ENCODE results near the gene VPS33B. TPM values are rescaled to one million over a fixed set of nuclear protein-coding genes. Genes with fewer than 3 reads are reported as not detected.

The VPS33B gene
- total RNA-seq, 1 experiment from 2014 or later: 7.3 TPM

DNA sequence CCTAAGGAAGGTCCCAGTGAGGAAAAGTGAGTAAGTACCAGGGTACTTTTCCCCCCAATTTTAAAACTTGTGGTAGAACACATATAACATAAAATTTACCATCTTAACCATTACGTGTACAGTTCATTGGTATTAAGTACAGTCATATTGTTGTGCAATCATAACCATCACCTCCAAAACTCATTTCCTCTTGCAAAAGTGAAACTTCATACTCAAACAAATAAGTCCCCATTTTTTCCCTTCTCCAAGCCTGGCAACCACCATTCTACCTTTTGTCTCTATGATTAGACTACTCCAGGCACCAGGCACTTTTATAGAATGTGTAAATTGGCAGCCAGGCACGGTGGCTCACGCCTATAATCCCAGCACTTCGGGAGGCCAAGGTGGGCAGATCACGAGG, 40.3 kb downstream of the VPS33B start:
- DNase-seq (ENCODE audit: low read depth): no peak

DNA sequence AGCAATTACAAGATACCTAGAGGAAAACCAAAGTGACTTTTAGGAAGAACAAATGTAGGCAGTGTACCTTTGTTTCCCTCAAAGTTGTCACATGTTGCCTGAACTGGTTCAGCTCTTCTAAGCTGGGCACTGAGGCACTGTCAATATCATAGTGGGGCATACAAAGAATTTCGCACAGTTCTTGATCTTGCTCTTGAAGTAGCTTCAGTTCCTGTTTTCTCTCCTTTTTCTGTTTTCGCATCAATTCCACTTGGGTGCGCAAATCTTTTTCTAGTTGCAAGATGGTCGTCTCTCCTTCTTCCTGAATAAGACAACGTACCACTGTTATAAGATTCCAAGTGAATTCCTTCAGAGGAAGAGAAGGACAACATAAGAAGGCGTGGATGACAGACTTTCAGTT, 40.7 kb downstream of the VPS33B start:
- DNase-seq (ENCODE audit: low read depth): no peak

DNA sequence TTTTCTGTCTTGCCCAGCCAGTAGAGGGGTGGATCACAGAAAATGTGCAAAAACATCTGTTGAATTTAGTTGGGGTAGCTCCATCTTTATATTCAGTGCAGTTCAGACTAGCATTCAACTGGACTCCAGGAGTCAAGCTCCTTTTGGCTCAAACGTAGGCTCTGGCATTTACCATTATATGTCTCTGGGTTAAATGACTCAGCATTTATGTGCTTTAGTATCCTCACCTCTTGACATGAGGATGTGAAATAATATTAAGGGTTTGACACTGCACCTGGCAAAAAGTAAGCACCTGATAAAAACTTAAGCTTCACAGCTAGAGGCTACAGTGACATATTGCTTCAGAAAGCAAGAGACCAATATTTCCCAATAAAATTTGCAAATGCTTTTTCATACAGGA, 42.8 kb downstream of the VPS33B start:
- DNase-seq (ENCODE audit: low read depth): no peak

DNA sequence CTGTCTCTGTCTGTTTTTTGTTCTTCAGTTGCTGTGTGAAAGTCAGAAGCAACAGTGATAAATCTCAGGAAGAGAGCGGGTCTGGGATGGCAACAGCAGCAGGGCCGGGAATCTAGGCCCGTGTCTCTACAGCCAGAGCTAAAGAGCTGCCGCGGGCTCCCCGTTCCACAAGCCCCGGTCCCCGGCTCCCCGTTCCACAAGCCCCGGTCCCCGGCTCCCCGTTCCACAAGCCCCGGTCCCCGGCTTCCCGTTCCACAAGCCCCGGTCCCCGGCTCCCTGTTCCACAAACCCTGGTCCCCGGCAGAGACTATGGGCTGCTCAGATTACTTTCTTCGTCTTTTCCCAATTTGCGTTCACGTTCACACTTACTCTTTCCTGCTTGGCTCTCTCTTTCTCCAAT, 48.2 kb downstream of the VPS33B start:
- DNase-seq (ENCODE audit: low read depth): no peak

DNA sequence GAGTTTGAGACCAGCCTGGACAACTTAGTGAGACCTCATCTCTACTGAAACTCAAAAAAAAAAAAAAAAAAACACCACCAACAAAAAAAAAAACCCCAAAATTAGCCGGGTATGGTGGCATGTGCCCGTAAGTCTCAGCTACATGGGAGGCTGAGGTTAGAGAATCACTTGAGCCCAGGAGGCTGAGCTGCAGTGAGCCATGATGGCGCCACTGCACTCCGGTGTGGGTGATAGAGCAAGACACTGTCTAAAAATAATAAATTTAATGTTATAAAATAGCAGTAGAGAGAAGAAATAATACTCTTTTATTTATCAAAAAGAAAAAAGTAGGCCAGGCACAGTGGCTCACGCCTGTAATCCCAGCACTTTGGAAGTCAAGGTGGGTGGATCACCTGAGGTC, 50.3 kb downstream of the VPS33B start:
- no peak for DNase-seq (ENCODE audit: low read depth)

DNA sequence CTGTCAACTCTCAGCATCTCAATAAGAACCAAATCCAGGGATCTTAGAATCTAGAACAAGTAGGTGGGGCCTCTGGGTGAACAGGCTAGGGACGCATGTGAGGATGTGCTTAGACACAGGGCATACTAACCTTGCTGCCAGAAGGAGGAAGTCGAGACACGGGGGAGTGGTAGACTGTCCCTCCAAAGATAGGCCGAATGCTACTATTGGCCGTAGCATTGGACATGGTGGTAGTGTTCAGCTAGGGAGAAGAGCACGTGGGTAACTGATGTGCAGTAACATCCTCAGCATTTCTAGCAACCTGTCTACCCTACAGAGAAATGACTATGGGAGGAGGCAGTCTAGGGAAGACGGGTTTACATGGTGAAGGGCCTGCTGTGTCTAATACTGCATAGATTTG, 52.1 kb downstream of the VPS33B start:
- DNase-seq (ENCODE audit: low read depth): no peak

DNA sequence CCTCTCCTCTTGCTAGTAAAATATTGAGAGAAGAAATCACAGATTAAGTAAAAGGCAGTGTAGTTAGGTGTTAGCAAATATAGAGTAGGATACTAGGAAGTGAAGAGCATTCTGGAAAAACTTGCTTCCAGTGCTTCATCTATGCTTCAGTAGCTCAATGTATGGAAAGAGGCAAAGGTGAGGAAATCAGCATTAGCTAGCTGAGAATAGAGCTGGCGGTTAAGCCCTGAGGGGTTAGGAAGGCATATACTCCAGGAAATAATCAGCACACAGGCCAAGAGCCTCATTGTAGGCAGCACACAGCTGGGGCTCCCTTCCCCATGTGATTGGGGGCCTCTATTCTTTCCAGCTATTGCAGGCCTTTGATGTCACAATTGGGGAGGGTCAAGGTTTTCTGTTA, 54.0 kb downstream of the VPS33B start:
- DNase-seq (ENCODE audit: low read depth): no peak

DNA sequence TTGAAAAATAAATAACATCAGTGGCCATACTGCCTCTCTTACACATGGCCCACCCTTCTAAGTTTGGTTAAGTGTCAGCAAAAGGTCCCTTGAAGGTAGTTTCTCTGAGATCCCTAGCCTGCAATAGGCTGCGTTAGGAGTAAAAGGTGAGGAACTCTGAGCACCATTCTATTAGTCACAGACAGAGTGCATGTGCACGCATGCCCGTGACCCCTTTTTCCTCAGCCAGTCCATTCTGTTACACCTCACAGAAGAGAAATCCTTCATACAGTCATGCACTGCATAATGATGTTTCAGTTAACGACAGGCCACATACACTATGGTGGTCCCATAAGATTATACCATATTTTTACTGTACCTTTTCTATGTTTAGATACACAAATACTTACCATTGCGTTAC, 55.2 kb downstream of the VPS33B start:
- no peak for DNase-seq (ENCODE audit: low read depth)

DNA sequence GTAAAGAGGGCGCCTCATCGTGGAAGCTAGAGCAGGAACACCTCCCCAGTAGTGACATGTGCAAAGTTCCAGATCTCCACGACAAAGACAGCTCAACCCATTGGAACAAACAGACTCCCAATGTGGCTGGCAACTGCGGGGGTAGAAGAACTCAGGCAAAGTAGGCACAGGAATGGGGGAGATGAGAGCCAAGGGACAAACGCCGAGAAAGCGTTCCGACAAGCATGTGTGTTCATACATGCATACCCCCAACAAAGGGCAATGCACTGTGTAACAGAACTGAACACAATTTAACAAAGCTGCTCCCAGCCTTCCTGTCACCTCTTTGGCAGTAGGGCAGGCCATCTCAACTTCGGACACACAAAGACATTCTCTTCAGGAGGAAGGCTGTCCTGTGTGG, 56.1 kb downstream of the VPS33B start:
- no peak for DNase-seq (ENCODE audit: low read depth)

DNA sequence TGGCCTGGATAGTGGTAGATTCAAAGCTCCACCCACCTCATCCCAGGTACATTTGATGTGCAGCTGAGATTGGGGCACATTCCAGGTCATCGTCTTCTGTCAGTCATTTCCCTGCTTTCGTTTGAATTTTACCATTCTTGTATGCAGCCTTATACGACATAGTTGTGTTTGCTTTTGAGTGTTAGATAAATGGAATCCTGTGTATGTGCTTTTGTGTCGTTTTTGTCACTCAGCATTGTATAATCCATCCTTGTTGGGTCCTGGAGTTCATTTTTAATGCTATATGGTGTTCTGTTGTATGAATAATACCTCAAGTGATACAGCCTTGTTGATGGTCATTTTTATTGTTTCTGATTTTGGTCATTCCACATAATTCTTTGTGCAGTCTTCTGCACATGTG, 60.4 kb downstream of the VPS33B start:
- DNase-seq (ENCODE audit: low read depth): no peak

DNA sequence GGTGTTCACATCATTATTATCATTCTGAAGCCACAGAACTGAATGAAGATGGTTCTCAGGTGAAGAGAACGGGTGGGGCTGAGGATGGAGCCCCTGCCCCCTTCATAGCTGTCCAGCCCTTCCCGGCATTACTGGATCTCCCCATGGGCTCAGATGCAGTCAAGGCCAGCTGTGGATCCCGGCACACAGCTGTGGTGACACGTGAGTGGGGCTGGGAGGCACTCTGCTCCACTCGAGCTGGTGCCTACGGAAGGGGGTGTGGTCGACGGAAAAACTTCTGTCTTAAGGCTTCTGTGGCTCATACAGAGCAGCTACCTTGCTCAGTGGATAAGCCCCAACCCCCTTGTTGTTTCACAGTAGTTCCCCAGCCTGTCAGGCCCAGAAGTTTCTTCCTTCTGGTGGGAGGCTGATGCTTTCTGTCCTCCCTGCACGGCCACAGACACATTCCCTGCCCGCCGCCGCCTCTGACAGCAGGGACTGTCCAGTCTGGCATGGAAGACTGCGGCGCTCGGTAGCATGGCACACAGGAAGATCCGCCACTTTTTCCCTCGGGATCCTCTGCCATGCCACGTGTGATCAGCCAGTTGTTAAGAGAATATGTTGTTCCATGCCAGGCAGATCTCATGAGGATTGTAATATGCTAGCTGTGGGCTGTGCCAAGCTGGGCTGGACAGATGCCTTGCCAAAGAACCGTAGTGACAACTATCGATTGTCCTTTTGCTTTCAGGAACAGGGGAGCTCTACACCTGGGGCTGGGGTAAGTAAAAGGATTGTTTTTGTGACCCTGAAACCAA, 61.9 kb downstream of the VPS33B start:
- no peak for DNase-seq (ENCODE audit: low read depth)

DNA sequence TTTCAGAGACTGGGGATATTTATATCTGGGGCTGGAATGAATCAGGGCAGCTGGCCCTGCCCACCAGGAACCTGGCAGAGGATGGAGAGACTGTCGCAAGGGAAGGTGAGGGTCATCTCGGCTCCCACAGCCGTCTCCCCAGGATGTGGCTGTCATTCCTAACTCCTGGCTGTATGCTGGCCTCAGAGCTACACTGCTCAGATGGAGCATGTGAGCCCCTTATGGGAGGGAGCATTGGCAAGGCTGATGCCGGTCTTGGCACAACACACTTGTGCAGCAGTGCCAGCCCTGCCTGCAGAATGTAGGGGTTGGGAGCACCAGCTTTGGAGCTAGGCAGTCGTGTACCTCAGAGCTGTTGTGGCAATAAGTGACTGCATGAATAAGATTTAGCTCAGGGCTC, 62.5 kb downstream of the VPS33B start:
- peak; percentile 33 for DNase-seq (ENCODE audit: low read depth)

DNA sequence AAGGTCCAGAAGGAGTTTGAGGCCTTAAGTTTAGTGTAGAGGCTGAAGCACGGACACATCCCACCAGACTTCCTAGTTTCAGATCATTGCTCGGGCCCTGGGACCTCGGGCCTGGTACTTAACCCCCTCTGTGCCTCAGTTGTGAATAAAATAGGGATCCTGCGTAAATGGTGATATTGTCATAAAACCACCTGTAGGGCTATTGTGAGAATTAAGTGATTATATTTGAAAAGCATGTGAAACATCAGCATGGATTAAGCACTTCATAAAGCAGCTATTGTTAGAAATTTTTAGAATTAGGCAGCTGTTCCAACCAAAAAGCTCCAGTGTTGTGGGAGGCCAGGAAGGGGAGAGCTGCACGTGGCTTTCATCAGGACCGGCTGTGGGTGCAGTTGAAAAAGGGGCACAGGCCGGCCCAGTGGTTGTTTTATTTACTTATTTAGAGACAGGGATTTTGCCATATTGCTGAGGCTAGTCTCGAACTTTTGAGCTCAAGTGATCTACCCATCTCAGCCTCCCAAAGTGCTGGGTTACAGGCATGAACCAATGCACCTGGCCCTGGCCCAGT, 63.3 kb downstream of the VPS33B start:
- DNase-seq (ENCODE audit: low read depth): no peak

DNA sequence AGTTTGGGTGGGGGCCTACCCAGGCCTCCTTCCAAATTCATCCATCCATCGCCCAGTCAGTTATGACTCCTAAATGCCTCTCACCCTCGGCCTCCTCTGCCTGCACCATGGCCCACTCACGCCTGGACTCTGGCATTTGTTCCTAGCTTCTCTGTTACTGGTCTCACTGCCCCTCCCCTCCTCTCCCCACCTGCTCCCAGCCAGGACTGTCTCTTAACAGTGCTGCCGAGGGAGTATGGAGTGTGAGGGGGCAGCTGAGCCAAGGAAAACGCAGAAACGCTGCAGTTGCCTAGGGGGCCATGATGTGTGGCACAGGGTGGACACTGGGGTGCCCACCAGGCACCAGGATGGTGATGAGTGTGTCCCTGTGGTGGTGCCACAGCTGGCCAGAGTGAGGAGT, 64.6 kb downstream of the VPS33B start:
- no peak for DNase-seq (ENCODE audit: low read depth)

DNA sequence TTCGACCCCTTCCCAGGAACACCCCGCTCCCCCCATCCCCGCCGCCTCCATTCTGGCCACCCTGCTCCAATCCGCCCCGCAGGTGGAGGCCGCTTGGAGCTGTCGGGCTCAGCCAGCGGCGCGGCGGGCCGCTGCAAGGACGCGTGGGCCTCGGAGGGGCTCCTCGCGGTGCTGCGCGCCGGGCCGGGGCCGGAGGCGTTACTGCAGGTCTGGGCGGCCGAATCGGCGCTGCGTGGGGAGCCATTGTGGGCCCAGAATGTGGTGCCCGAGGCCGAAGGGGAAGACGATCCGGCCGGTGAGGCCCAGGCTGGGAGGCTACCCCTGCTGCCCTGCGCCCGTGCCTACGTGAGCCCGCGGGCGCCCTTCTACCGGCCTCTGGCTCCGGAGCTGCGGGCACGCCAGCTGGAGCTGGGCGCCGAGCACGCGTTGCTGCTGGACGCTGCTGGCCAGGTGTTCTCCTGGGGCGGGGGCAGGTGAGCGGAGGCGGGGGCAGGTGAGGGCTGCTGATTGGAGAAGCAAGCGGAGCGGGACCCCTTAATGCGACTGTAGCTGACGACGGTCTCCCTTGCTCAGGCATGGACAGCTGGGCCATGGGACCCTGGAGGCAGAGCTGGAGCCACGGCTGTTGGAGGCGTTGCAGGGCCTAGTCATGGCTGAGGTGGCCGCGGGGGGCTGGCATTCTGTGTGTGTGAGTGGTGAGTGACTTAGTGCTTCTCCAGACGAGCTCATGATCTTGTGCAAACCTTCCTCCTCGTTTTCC, 65.2 kb downstream of the VPS33B start:
- no peak for DNase-seq (ENCODE audit: low read depth)

DNA sequence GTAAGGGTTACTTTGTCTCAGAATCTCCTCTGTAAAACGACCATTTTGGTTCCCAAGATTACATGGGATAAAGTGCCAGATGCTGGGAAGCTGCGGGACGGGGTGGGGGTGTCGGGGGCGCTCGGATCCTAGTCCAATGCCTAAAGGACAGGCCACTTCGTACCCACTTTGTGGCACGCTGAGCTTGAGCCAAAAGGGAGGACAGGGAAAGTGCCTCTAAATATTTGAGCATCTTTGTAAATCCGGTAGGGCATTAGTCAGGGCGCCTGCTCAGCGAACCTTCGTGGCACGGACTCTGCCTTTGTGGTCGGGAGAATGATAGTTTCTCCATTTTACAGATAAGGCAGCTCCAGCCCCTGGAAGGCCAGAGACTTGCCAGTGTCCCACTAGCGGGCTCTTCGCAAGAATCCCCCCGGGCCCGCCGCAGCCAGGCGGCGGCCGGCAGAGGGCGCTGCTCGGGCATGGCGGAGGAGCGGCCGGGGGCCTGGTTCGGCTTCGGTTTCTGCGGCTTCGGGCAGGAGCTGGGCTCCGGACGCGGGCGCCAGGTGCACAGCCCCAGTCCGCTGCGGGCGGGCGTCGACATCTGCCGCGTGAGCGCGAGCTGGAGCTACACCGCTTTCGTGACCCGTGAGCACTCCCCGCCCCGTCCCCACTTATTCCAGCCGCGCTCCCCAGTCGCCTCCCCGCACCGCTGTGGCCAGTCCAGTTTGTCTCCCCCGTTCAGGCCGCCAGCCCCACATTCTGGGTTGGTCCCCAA, 65.9 kb downstream of the VPS33B start:
- DNase-seq (ENCODE audit: low read depth): no peak

DNA sequence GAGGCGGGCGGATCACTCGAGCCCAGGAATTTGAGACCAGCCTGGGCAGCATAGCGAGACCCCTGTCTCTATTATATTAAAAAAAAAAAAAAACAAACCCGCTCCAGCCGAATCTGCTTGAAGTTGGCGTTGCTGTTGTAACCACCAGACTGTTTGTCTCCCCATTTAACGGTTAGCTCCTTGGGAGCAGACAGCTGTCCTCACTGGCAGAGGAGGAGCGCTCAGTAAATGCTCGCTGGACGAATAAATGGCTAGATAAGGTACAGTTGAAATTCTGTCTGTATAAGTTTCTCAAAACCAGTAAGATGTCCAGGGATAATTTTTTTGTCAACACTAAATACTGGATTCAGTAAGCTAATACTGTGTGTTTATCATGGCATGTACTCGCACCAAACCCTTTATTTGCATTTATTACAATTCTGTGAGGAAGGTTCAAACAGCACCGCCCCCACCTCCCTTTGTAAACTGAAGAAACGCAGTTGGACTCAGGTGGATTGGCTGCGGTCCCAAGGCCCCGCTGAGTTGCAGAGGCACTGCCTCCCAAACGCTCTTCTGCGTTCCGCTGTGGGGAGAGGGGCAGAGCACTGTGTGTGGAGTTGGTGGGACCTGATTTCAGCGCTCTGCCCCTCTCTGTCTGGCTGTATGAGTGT, 66.6 kb downstream of the VPS33B start:
- DNase-seq (ENCODE audit: low read depth): no peak

DNA sequence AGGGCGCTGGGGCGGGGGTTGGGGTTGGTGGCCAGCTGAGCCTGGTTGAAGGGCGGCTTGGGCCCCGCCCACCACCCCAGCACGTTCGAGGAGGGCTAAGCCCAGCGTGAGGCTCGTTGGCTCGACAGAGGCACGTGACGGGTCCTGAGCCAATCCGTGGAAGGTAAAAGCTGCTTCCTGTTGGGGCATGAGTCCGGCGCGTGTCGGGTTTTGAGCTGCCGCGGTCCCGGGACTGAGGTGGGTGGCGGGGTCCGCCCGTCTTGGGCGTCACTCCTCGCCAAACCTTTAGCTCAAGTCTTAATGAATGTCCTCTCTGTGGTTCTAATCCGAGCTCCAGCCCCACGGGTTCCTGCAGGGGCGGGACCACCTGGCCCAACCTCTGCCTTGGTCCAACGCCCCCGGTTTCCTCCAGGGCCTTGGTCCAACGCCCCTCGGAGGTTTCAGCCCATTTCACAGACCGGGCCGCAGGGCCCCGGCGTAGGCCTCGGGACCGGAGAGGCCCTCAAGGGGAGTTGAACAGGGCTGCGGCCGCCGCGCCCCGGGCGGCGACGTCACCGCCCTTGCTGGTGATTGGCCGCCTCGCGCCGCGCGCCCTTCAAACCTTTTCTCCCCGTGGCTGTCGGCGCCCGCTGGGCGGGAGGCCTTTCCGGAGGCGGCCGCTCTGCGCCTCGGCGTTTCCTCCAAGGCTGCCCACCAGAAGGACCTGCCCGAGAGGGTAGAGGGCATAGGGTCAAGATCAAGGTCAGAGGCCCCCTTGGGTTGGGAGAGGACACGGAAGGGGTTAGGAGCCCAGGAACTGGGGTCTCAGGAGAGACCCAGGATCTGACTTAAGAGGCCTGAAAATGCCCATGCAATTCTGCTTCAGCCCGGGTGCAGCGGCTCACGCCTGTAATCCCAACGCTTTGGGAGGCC, 67.4 kb downstream of the VPS33B start, which contains the start of gene RCCD1:
TSS of gene RCCD1 (plus strand) at position 173 of the 912 bp plus-strand sequence. CDS start 1,851 bp downstream, outside the sequence.
- peak; percentile 88 for DNase-seq (ENCODE audit: low read depth)

DNA sequence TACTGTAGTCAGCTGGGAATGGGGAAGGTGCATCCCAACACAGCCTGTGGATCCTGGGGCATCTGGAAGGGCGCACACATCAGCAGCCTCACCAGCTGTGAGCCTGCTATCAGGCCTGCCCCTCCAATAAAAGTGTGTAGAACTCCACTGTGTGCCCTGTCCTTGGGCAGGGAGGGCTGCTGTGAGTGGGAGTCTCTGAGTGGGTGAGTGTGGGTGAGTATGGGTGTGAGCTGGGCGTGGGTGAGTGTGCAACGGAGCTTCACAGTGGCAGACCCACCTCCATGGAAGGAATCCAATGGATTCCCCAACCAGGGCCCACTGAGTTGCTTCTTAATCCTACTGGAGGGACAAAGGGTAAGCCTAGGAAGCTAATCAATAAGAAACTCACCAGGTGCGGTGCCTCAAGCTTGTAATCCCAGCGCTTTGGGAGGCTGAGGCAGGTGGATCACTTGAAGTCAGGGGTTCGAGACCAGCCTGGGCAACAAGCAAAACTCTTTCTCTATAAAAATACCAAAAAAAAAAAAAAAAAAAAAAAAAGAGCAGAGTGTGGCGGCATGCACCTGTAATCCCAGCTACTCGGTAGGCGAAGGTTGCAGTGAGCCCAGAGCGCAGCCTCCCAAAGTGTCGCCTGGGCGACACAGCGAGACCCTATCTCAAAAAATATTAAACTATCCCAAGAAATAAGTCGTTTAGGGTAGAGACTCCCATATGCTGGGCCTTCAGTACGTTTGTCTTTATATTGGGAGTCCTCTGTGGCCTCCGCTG, 68.3 kb downstream of the VPS33B start:
- no peak for DNase-seq (ENCODE audit: low read depth)
